ENCODE data around the gene DMBT1. TPM values are rescaled to one million over a fixed set of nuclear protein-coding genes. Genes with fewer than 3 reads are reported as not detected.

The DMBT1 gene
- total RNA-seq, 2 experiments from 2014 or later, result not detected

DNA sequence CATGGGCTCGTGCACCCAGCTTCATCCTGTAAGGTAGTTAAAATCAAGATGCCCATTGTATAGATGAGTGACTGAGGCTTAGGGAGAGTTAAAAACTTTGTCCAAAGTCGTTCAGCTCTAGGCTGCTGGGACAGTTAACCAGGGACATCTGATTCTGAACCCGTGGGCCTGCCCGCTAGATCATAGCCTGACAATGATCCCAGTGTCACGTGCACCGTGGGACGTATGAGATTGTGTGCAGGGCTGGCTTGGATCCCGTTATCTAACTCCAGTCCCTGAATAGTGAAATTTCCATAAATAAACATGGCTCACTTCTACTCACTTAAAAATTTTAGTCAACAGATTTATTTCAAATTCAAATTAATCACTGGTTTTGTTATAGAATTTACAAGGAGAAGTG lies 114.2 kb downstream of the DMBT1 start:
- POLR2A ChIA-PET, result no interaction called here
- no peak overlapping the region for H3K4me3 Mint-ChIP-seq
- TF ChIP-seq, protein P1, sequence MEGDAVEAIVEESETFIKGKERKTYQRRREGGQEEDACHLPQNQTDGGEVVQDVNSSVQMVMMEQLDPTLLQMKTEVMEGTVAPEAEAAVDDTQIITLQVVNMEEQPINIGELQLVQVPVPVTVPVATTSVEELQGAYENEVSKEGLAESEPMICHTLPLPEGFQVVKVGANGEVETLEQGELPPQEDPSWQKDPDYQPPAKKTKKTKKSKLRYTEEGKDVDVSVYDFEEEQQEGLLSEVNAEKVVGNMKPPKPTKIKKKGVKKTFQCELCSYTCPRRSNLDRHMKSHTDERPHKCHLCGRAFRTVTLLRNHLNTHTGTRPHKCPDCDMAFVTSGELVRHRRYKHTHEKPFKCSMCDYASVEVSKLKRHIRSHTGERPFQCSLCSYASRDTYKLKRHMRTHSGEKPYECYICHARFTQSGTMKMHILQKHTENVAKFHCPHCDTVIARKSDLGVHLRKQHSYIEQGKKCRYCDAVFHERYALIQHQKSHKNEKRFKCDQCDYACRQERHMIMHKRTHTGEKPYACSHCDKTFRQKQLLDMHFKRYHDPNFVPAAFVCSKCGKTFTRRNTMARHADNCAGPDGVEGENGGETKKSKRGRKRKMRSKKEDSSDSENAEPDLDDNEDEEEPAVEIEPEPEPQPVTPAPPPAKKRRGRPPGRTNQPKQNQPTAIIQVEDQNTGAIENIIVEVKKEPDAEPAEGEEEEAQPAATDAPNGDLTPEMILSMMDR (IDR thresholded peaks at IDR 0.05), result no peak
- peaks cover 44% of the 10 kb centered on the region for H3K27me3 Mint-ChIP-seq
- Histone ChIP-seq H3K36me3 (ENCODE audit: insufficient read depth, low read length) (no peaks in the 10 kb centered on the region), H3K4me3 (ENCODE audit: low read length) (no peak overlapping the region), H3K27me3 (ENCODE audit: control insufficient read depth in 1 of 2, insufficient read depth in 2 of 2, low read length in 2 of 2) (peaks cover 10 to 14% of the 10 kb centered on the region in 2 experiments), H3K27ac (ENCODE audit: low read depth in 1 of 2, low read length in 2 of 2) (no peak overlapping the region), H3K4me1 (ENCODE audit: insufficient read depth, low read length) (no peaks in the 10 kb centered on the region), H3K9me3 (ENCODE audit: control insufficient read depth in 1 of 2, insufficient read depth in 1 of 2, low read length in 2 of 2) (peaks cover 0 to 3% of the 10 kb centered on the region in 2 experiments)
- ATAC-seq (ENCODE audit: poor library complexity), result no peak
- H3K27ac Mint-ChIP-seq, result no peak overlapping the region
- intact Hi-C loops (cut with DNase I, micrococcal nuclease), result no loop called here
- no peak for DNase-seq
- no peaks in the 10 kb centered on the region for H3K9me3 Mint-ChIP-seq
- CTCF ChIA-PET, result no interaction called here
- H3K36me3 Mint-ChIP-seq (ENCODE audit: low read depth), result no peaks in the 10 kb centered on the region
- no peaks in the 10 kb centered on the region for H3K4me1 Mint-ChIP-seq (ENCODE audit: low read depth)

DNA sequence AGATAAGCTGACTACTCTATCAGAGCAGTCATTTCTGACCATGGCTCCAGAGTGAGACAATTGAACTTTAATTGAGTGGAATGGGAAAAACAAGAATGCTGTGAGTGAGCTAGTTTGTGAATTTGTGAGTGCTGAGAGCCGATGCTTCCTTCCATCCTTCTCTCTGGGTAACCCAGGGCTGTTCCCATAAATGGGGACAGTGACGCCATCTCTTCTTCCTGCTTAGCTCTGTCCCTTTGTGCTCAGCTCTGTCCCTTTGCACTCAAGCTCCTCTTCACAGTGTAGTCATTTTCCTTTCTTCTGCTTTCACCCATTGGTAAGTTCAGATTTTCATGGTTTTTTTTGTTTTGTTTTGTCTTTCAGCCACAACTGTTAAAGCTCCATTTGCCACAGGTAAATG lies 114.7 kb downstream of the DMBT1 start:
- POLR2A ChIA-PET, result no interaction called here

DNA sequence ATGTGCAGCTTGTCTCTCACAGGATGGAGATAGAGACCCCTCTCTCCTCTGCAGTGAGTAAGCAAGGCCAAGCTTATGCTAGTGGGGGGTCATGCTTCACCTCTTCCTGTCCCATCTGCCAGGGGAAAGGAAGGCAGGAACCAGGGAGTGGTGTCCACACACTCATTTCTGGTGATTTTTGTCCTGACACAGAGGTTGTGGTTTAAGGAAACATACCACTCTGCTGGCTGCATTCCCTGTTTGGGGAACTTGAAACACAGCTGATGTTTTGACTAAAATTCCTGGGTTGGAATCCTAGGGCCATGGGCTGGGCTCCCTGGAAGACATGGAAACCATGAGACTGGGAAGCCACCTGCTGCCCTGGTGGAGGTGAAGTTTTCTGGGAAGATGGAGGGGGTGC lies 117.7 kb downstream of the DMBT1 start:
- Mint-ChIP-seq H3K4me1 (ENCODE audit: low read depth) (no peaks in the 10 kb centered on the region), H3K36me3 (ENCODE audit: low read depth) (no peaks in the 10 kb centered on the region), H3K27ac (no peak overlapping the region), H3K9me3 (no peaks in the 10 kb centered on the region), H3K4me3 (no peak overlapping the region), H3K27me3 (peaks cover 25% of the 10 kb centered on the region)
- H3K36me3 ChIP-seq (ENCODE audit: insufficient read depth, low read length), result no peaks in the 10 kb centered on the region
- CTCF ChIA-PET, result no interaction called here
- DNase-seq (no peak), ATAC-seq (ENCODE audit: poor library complexity) (no peak)
- intact Hi-C loops (cut with DNase I, micrococcal nuclease), result no loop called here
- no peaks in the 10 kb centered on the region for H3K4me1 ChIP-seq (ENCODE audit: insufficient read depth, low read length)
- H3K27ac ChIP-seq (ENCODE audit: low read depth in 1 of 2, low read length in 2 of 2), result no peak overlapping the region
- POLR2A ChIA-PET, result no interaction called here
- H3K4me3 ChIP-seq (ENCODE audit: low read length), result no peak overlapping the region
- peaks cover 0 to 5% of the 10 kb centered on the region in 2 experiments for H3K9me3 ChIP-seq (ENCODE audit: control insufficient read depth in 1 of 2, insufficient read depth in 1 of 2, low read length in 2 of 2)
- H3K27me3 ChIP-seq (ENCODE audit: control insufficient read depth in 1 of 2, insufficient read depth in 2 of 2, low read length in 2 of 2), result peaks cover 10 to 14% of the 10 kb centered on the region in 2 experiments
- TF ChIP-seq, protein P1 (IDR thresholded peaks at IDR 0.05), result no peak

More for the DNA sequence above, 114.7 kb downstream of the DMBT1 start:
- no peak overlapping the region for H3K27ac ChIP-seq (ENCODE audit: low read depth in 1 of 2, low read length in 2 of 2)
- CTCF ChIA-PET, result no interaction called here
- Mint-ChIP-seq H3K4me1 (ENCODE audit: low read depth) (no peaks in the 10 kb centered on the region), H3K27ac (no peak overlapping the region), H3K9me3 (no peaks in the 10 kb centered on the region), H3K4me3 (no peak overlapping the region), H3K36me3 (ENCODE audit: low read depth) (no peaks in the 10 kb centered on the region), H3K27me3 (peaks cover 41% of the 10 kb centered on the region)
- TF ChIP-seq, protein P1 (IDR thresholded peaks at IDR 0.05), result no peak
- H3K27me3 ChIP-seq (ENCODE audit: control insufficient read depth in 1 of 2, insufficient read depth in 2 of 2, low read length in 2 of 2), result peaks cover 10 to 14% of the 10 kb centered on the region in 2 experiments
- H3K36me3 ChIP-seq (ENCODE audit: insufficient read depth, low read length), result no peaks in the 10 kb centered on the region
- H3K4me1 ChIP-seq (ENCODE audit: insufficient read depth, low read length), result no peaks in the 10 kb centered on the region
- peaks cover 0 to 3% of the 10 kb centered on the region in 2 experiments for H3K9me3 ChIP-seq (ENCODE audit: control insufficient read depth in 1 of 2, insufficient read depth in 1 of 2, low read length in 2 of 2)
- H3K4me3 ChIP-seq (ENCODE audit: low read length), result no peak overlapping the region
- ATAC-seq (ENCODE audit: poor library complexity), result no peak
- no peak for DNase-seq
- intact Hi-C loops (cut with DNase I, micrococcal nuclease), result no loop called here

All from CD4-positive, alpha-beta T cell (primary cell).